ENCODE measurements around the gene CPEB3.

The CPEB3 gene

DNA sequence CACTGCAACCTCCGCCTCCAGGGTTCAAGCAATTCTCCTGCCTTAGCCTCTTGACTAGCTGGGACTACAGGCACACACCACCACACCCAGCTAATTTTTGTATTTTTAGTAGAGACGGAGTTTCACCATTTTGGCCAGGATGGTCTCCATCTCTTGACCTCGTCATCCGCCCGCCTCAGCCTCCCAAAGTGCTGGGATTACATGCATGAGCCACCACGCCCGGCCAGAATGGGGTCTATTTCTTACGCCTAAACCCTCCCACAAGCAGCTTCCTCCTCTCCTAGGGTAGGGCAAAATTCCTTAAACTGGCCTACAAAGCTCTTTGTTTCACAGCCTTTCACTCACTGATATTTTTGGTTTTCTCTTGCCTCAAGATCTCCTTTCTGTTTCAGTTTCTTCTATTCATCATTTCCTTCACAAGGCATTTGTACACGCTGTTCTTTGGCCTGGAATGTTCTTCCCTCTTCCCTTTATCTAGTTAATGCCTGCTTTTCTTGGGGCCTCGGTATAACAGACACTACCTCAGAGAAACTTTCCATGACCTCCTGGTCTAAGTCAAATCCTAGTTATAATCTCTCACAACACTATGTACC is 6.7 kb downstream of the CPEB3 start:
- DNase-seq (ENCODE audit: extremely low spot score) = no peak
- CTCF ChIA-PET = no interaction called here
- TF ChIP-seq NFRKB (IDR thresholded peaks at IDR 0.05) = no peak
- no peak for TF ChIP-seq FOXK2 (IDR thresholded peaks at IDR 0.05)
- TF ChIP-seq LEF1 (IDR thresholded peaks at IDR 0.05; ENCODE audit: borderline replicate concordance) = no peak
- no peak for TF ChIP-seq FOXA1 (IDR thresholded peaks at IDR 0.05)
- TF ChIP-seq CTBP1 (IDR thresholded peaks at IDR 0.05; ENCODE audit: borderline replicate concordance) = no peak
- TF ChIP-seq TARDBP (IDR thresholded peaks at IDR 0.05) = no peak
- TF ChIP-seq SP1 (IDR thresholded peaks at IDR 0.05) = no peak
- no peak for TF ChIP-seq FOXM1 (IDR thresholded peaks at IDR 0.05; ENCODE audit: borderline replicate concordance)
- TF ChIP-seq L3MBTL2 (conservative IDR thresholded peaks at IDR 0.05) = no peak
- no peak for TF ChIP-seq ZNF384 (IDR thresholded peaks at IDR 0.05)
- no peak for TF ChIP-seq ELF4 (IDR thresholded peaks at IDR 0.05)
- TF ChIP-seq, protein P1, sequence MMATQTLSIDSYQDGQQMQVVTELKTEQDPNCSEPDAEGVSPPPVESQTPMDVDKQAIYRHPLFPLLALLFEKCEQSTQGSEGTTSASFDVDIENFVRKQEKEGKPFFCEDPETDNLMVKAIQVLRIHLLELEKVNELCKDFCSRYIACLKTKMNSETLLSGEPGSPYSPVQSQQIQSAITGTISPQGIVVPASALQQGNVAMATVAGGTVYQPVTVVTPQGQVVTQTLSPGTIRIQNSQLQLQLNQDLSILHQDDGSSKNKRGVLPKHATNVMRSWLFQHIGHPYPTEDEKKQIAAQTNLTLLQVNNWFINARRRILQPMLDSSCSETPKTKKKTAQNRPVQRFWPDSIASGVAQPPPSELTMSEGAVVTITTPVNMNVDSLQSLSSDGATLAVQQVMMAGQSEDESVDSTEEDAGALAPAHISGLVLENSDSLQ (IDR thresholded peaks at IDR 0.05) = no peak
- no peak for TF ChIP-seq BHLHE40 (IDR thresholded peaks at IDR 0.05; ENCODE audit: borderline replicate concordance)
- no peak for TF ChIP-seq HDGF (IDR thresholded peaks at IDR 0.05; ENCODE audit: borderline replicate concordance)
- TF ChIP-seq ARNT (IDR thresholded peaks at IDR 0.05) = no peak
- POLR2A ChIA-PET = no interaction called here

DNA sequence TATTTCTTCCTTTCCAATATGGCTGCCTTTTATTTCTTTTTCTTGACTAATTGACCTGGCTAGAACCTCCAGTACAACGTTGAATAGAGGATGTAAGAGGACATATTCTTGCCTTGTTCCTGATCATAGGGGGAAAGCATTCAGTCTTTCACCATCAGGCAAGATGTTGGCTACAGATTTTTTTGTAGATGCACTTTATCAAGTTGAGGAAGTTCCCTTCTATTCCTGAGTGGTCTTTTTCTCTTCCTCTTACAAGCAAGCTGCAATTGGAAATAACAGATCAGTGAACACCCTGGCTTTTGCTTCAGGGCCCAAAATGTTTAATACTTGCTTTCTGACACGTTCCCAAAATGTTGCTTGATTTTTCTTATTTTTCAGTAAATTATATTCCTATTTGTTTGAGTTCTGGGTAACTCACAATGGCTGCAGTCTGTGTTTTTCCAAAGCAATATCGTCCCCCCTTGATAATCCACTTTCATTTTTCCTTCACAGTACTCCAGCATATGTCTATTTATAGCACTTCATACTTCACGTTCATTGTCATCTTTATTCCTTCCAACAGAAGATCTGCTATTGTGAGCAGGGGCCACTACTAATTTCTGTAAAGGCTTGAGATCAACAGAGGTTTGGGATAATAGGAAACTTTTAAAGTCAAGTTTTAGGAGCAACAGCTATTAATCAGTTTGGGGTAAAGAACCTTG is 11.7 kb downstream of the CPEB3 start:
- CTCF ChIA-PET = no interaction called here

DNA sequence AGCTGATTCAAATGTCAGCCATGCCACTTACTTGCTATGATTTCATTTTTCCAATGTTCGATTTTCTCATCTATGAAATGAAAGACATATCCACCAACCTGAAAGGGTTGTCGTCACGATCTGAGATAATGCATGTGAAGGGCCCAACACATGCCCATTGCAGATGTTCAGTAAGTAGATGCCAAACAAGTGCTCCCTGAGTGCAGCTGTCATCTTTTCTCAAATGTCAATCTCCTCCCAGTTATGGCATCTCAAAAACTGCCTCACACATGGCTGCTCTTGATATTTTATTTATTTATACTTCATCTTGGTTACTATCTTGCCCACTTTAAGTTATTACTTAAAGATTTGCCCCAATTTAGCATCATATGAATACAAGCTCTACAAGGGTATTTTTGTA is 16.8 kb downstream of the CPEB3 start:
- no peak for DNase-seq (ENCODE audit: extremely low spot score)
- ChIA-PET CTCF (no interaction called here), POLR2A (no interaction called here)
- TF ChIP-seq SP1 (IDR thresholded peaks at IDR 0.05) = no peak

More for the DNA sequence above, 11.7 kb downstream of the CPEB3 start:
- no peak for DNase-seq (ENCODE audit: extremely low spot score)
- TF ChIP-seq CTBP1 (IDR thresholded peaks at IDR 0.05; ENCODE audit: borderline replicate concordance) (no peak), LEF1 (IDR thresholded peaks at IDR 0.05; ENCODE audit: borderline replicate concordance) (no peak), NFRKB (IDR thresholded peaks at IDR 0.05) (no peak), L3MBTL2 (conservative IDR thresholded peaks at IDR 0.05) (no peak), SP1 (IDR thresholded peaks at IDR 0.05) (no peak), HDGF (IDR thresholded peaks at IDR 0.05; ENCODE audit: borderline replicate concordance) (no peak), ARNT (IDR thresholded peaks at IDR 0.05) (no peak), TARDBP (IDR thresholded peaks at IDR 0.05) (no peak), FOXA1 (IDR thresholded peaks at IDR 0.05) (no peak), FOXM1 (IDR thresholded peaks at IDR 0.05; ENCODE audit: borderline replicate concordance) (no peak)
- TF ChIP-seq, protein P1 (IDR thresholded peaks at IDR 0.05) = no peak
- POLR2A ChIA-PET = no interaction called here

DNA sequence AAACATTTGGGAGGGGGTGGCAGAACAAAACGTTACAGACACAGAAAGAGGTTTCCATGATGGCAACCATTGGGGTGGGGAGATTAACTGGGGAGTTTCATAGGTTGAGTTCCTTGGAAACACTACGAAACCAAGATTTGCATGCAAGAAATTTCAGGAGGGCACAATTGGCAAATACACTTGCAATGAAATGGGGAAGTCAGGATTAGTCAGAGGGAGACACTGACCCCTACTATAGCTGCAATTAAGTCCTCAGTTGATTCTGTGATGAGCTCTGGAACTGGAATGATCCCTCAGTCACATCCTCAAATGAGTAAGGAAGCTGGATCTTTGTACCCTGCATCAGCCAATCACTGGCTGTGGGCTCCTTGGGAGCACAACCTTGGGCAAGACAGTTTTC is 22.1 kb downstream of the CPEB3 start:
- DNase-seq (ENCODE audit: extremely low spot score) = no peak
- ChIA-PET POLR2A (no interaction called here), CTCF (no interaction called here)
- no peak for TF ChIP-seq L3MBTL2 (conservative IDR thresholded peaks at IDR 0.05)
- no peak for TF ChIP-seq ELF4 (IDR thresholded peaks at IDR 0.05)
- TF ChIP-seq NFRKB (IDR thresholded peaks at IDR 0.05) = no peak
- TF ChIP-seq FOXA1 (IDR thresholded peaks at IDR 0.05) = no peak
- TF ChIP-seq, protein P1 (IDR thresholded peaks at IDR 0.05) = no peak
- no peak for TF ChIP-seq FOXK2 (IDR thresholded peaks at IDR 0.05)
- no peak for TF ChIP-seq TARDBP (IDR thresholded peaks at IDR 0.05)
- TF ChIP-seq HDGF (IDR thresholded peaks at IDR 0.05; ENCODE audit: borderline replicate concordance) = no peak
- TF ChIP-seq BHLHE40 (IDR thresholded peaks at IDR 0.05; ENCODE audit: borderline replicate concordance) = no peak
- TF ChIP-seq ZNF384 (IDR thresholded peaks at IDR 0.05) = no peak
- TF ChIP-seq SP1 (IDR thresholded peaks at IDR 0.05) = no peak

DNA sequence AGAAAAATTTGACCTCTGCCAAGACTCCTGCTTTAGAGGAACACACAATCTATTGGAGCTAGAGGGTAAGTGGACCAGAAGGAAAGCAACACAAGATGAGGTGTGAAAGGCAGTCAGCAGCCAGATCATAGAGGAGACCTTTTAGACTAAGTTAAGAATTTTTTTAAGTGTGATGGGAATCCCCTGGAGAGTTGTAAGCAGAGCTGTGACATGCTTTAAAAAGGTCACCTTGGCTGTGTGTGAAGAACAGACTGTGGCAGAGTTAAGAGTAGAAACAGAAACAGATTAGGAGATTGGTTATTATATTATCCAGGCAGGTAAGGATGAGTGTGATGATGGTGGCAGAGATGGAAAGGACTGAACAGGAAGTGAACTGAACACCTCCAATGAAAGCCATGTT is 23.5 kb downstream of the CPEB3 start:
- POLR2A ChIA-PET = no interaction called here
- DNase-seq (ENCODE audit: extremely low spot score) = no peak
- CTCF ChIA-PET = interaction anchor here (1.1 kb wide), 1 partner anchor 28 kb away, joined by 3 read pairs; no protein-coding TSS in a partner anchor
- TF ChIP-seq BHLHE40 (IDR thresholded peaks at IDR 0.05; ENCODE audit: borderline replicate concordance) = no peak
- no peak for TF ChIP-seq FOXK2 (IDR thresholded peaks at IDR 0.05)
- no peak for TF ChIP-seq ARNT (IDR thresholded peaks at IDR 0.05)
- TF ChIP-seq CTBP1 (IDR thresholded peaks at IDR 0.05; ENCODE audit: borderline replicate concordance) = no peak
- no peak for TF ChIP-seq ELF4 (IDR thresholded peaks at IDR 0.05)
- no peak for TF ChIP-seq LEF1 (IDR thresholded peaks at IDR 0.05; ENCODE audit: borderline replicate concordance)
- TF ChIP-seq SUZ12 (IDR thresholded peaks at IDR 0.05) = no peak
- TF ChIP-seq NFRKB (IDR thresholded peaks at IDR 0.05) = no peak
- TF ChIP-seq, protein P1 (IDR thresholded peaks at IDR 0.05) = no peak

DNA sequence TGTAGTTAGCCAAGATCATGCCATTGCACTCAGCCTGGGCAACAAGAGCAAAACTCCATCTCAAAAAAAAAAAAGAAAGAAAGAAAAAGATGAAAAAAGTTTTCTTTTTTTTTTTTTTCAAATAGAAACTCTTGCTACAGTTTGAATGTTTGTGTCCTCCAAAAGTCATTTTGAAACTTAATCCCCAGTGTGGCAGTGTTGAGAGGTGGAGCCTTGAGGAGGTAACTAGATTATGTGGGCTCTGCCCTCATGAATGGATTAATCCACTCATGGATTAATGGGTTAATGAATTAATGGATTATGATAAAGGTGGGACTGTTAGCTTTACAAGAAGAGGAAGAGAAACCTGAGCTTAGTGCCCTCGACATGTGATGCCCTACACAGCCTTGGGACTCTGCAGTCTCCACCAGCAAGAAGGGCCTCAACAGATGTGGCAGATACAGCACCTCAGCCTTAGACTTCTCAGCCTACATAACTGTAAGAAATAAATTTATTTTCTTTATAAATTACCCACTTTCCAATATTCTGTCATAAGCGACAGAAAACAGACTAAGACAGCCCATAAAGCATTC is 25.1 kb downstream of the CPEB3 start:
- no peak for TF ChIP-seq HDGF (IDR thresholded peaks at IDR 0.05; ENCODE audit: borderline replicate concordance)
- no peak for TF ChIP-seq ARNT (IDR thresholded peaks at IDR 0.05)
- no peak for TF ChIP-seq L3MBTL2 (conservative IDR thresholded peaks at IDR 0.05)
- no peak for TF ChIP-seq ZNF384 (IDR thresholded peaks at IDR 0.05)
- TF ChIP-seq ELF4 (IDR thresholded peaks at IDR 0.05) = no peak
- TF ChIP-seq FOXK2 (IDR thresholded peaks at IDR 0.05) = no peak
- no peak for TF ChIP-seq BHLHE40 (IDR thresholded peaks at IDR 0.05; ENCODE audit: borderline replicate concordance)
- TF ChIP-seq LEF1 (IDR thresholded peaks at IDR 0.05; ENCODE audit: borderline replicate concordance) = no peak
- no peak for TF ChIP-seq TARDBP (IDR thresholded peaks at IDR 0.05)
- no peak for TF ChIP-seq SUZ12 (IDR thresholded peaks at IDR 0.05)
- TF ChIP-seq SP1 (IDR thresholded peaks at IDR 0.05) = no peak
- no peak for TF ChIP-seq NFRKB (IDR thresholded peaks at IDR 0.05)
- TF ChIP-seq FOXM1 (IDR thresholded peaks at IDR 0.05; ENCODE audit: borderline replicate concordance) = no peak
- TF ChIP-seq FOXA1 (IDR thresholded peaks at IDR 0.05) = no peak
- ChIA-PET CTCF (no interaction called here), POLR2A (no interaction called here)
- no peak for DNase-seq (ENCODE audit: extremely low spot score)
